SU-DHL-6 (cell line): ENCODE data around the gene POU3F3.

Experiments
- H2AFZ ChIP-seq: fragments of 200-600 bp; sonication (generic); 2 replicates; pipeline ENCODE4 v1.6.1; 2014; ENCODE audit warnings: low read depth, mild to moderate bottlenecking, moderate library complexity, mixed read lengths, antibody characterized with exemption, low read length; ENCODE audit not compliant: severe bottlenecking
- H3F3A ChIP-seq: fragments of 200-600 bp; shearing (Covaris generic); 2 replicates; pipeline ENCODE4 v1.6.0; 2016; ENCODE audit warnings: antibody characterized with exemption, mild to moderate bottlenecking; ENCODE audit not compliant: insufficient read depth
- H3K27ac ChIP-seq: fragments of 200-600 bp; sonication (generic); 2 replicates; pipeline ENCODE4 v1.5.1; 2016; ENCODE audit warnings: low read depth, mild to moderate bottlenecking, low read length, moderate library complexity, mixed read lengths
- H3K27me3 ChIP-seq: fragments of 200-600 bp; sonication (generic), shearing (Covaris generic); 2 replicates; pipeline ENCODE4 v1.6.0; 2014; ENCODE audit warnings: mild to moderate bottlenecking, low read length
- H3K36me3 ChIP-seq: fragments of 200-600 bp; sonication (generic); 2 replicates; pipeline ENCODE4 v1.6.1; 2014; ENCODE audit warnings: mild to moderate bottlenecking, low read length, mixed read lengths
- H3K4me2 ChIP-seq: fragments of 300-600, 200-600 bp; shearing (Covaris generic), sonication (generic); 2 replicates; pipeline ENCODE4 v1.6.0; 2014; ENCODE audit warnings: low read length, low read depth, mild to moderate bottlenecking; ENCODE audit not compliant: poor library complexity, severe bottlenecking
- H3K4me3 ChIP-seq: fragments of 200-600 bp; sonication (generic); 2 replicates; pipeline ENCODE4 v1.5.1; 2014; ENCODE audit warnings: antibody characterized with exemption, low read length, mild to moderate bottlenecking, mixed read lengths; ENCODE audit not compliant: insufficient read depth, poor library complexity, severe bottlenecking
- H3K79me2 ChIP-seq: fragments of 200-600 bp; sonication (generic); 2 replicates; pipeline ENCODE4 v1.6.1; 2014; ENCODE audit warnings: mild to moderate bottlenecking, low read length, moderate library complexity; ENCODE audit not compliant: insufficient read depth
- H3K9ac ChIP-seq: fragments of 200-600 bp; sonication (generic); 2 replicates; pipeline ENCODE4 v1.7.0; 2014; ENCODE audit warnings: mild to moderate bottlenecking, low read length
- H3K9me2 ChIP-seq: fragments of 200-600 bp; sonication (generic); replicated peaks from 2 replicates; pipeline ENCODE4 v1.6.1; 2014; ENCODE audit warnings: low read length; ENCODE audit not compliant: insufficient read depth
- H3K9me3 ChIP-seq: fragments of 200-600 bp; sonication (generic); 2 replicates; pipeline ENCODE4 v1.6.1; 2014; ENCODE audit warnings: low read length, mixed read lengths; ENCODE audit not compliant: insufficient read depth
- H4K20me1 ChIP-seq: fragments of 200-600 bp; sonication (generic); 2 replicates; pipeline ENCODE4 v1.6.1; 2014; ENCODE audit warnings: low read depth, mild to moderate bottlenecking, antibody characterized with exemption, low read length, moderate library complexity, mixed read lengths
- EZH2phosphoT487 ChIP-seq: fragments of 200-600 bp; sonication (generic), shearing (Covaris generic); conservative IDR thresholded peaks from 2 replicates; pipeline ENCODE4 v1.6.1; 2018; ENCODE audit warnings: mild to moderate bottlenecking, antibody characterized with exemption, low read length, moderate library complexity, mixed read lengths
- TF ChIP-seq, protein P1 (sequence below): fragments of 200-600 bp; sonication (generic); IDR thresholded peaks from one replicate; pipeline ENCODE4 v1.5.1; 2017; ENCODE audit warnings: antibody characterized with exemption, mild to moderate bottlenecking, low read length, moderate library complexity; ENCODE audit not compliant: insufficient read depth, poor library complexity, severe bottlenecking

The POU3F3 gene

GRCh38 chr2:104816143-104816542, 37.8 kb upstream of the POU3F3 start:
- Histone ChIP-seq H2AFZ (no peak overlapping the region), H3K79me2 (no peaks in the 10 kb centered on the region), H3K36me3 (no peaks in the 10 kb centered on the region), H3K27me3 (no peaks in the 10 kb centered on the region), H4K20me1 (no peaks in the 10 kb centered on the region), H3K9ac (no peak overlapping the region), H3K27ac (no peak overlapping the region), H3K4me2 (no peak overlapping the region), H3K9me2 (no peaks in the 10 kb centered on the region), H3F3A (no peaks in the 10 kb centered on the region), H3K4me3 (no peak overlapping the region), H3K9me3 (no peaks in the 10 kb centered on the region)
- TF ChIP-seq EZH2phosphoT487: no peak
- TF ChIP-seq, protein P1, sequence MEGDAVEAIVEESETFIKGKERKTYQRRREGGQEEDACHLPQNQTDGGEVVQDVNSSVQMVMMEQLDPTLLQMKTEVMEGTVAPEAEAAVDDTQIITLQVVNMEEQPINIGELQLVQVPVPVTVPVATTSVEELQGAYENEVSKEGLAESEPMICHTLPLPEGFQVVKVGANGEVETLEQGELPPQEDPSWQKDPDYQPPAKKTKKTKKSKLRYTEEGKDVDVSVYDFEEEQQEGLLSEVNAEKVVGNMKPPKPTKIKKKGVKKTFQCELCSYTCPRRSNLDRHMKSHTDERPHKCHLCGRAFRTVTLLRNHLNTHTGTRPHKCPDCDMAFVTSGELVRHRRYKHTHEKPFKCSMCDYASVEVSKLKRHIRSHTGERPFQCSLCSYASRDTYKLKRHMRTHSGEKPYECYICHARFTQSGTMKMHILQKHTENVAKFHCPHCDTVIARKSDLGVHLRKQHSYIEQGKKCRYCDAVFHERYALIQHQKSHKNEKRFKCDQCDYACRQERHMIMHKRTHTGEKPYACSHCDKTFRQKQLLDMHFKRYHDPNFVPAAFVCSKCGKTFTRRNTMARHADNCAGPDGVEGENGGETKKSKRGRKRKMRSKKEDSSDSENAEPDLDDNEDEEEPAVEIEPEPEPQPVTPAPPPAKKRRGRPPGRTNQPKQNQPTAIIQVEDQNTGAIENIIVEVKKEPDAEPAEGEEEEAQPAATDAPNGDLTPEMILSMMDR: no peak

DNA sequence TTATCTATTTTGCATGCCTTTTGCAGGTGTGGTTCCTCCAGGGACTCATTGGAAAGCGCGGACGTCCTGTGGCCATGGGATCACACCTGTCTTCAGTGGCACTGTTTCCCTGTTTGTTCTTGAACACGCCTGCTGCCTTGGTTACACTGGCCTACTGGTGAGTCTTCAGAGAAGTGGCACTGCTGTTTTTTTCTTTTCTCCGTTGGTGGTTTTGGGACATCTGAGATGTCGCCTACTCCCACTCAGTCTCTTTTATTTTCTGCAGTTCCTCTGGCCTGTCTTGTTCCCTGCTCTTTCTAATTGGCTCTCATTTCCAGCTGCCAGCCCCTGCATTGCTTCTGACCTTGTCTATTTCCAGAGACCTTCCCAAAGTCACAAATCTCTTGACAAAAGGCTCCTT, 35.7 kb upstream of the POU3F3 start:
- TF ChIP-seq, protein P1: no peak
- TF ChIP-seq EZH2phosphoT487: no peak
- Histone ChIP-seq H3K27me3 (no peaks in the 10 kb centered on the region), H3K27ac (no peak overlapping the region), H3K36me3 (no peaks in the 10 kb centered on the region), H3K9me3 (no peaks in the 10 kb centered on the region), H3F3A (no peaks in the 10 kb centered on the region), H3K79me2 (no peaks in the 10 kb centered on the region), H3K9me2 (no peaks in the 10 kb centered on the region), H2AFZ (no peak overlapping the region), H3K4me2 (no peak overlapping the region), H3K4me3 (no peak overlapping the region), H4K20me1 (no peaks in the 10 kb centered on the region), H3K9ac (no peak overlapping the region)

- Histone ChIP-seq H4K20me1 (no peaks in the 10 kb centered on the region), H3K9ac (no peak overlapping the region), H3F3A (no peaks in the 10 kb centered on the region), H3K36me3 (no peaks in the 10 kb centered on the region), H3K9me2 (no peaks in the 10 kb centered on the region), H3K79me2 (no peaks in the 10 kb centered on the region), H3K9me3 (no peaks in the 10 kb centered on the region), H3K4me2 (no peak overlapping the region), H2AFZ (no peak overlapping the region), H3K27me3 (no peaks in the 10 kb centered on the region), H3K27ac (no peak overlapping the region), H3K4me3 (no peak overlapping the region)
- TF ChIP-seq, protein P1: no peak
- no peak for TF ChIP-seq EZH2phosphoT487
These were observed 33.8 kb upstream of the POU3F3 start for GRCh38 chr2:104820126-104820525.
